Erythroblast (primary cell): Measurements from ENCODE around the gene ASAP2.
"Not testable (repeated sequence)": the region's sequence is repeated elsewhere in the genome, so short reads cannot be mapped to it uniquely, and the experiment has no call there.

Experiments
- GATA1 ChIP-seq: IDR thresholded peaks from 2 replicates; pipeline ENCODE4 v1.6.1; 2011; ENCODE audit warnings: low read depth, mild to moderate bottlenecking, control low read depth, low read length, moderate library complexity
- POLR2A ChIP-seq: IDR thresholded peaks from 2 replicates; pipeline ENCODE4 v1.6.1; 2011; ENCODE audit warnings: mild to moderate bottlenecking, low read length

DNA sequence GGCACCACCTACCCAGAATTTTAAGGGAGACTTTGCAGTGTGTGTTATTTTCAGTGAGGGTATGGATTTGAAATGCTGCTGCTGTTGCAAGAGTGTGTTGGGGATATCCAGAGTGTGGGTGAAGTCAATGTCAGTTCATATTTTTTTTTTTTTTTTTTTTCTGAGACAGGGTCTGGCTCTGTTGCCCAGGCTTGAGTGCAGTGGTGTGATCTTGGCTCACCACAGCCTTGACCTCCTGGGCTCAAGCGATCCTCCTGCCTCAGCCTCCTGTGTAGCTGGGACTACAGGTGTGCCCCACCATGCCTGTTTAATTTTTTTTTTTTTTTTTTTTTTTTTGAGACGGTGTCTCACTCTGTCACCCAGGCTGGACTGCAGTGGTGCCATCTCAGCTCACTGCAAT lies 9.5 kb downstream of the ASAP2 start:
- not testable (repeated sequence) for TF ChIP-seq POLR2A, GATA1
